Measurements from ENCODE around the gene SCN10A. TPM values are rescaled to one million over a fixed set of nuclear protein-coding genes. Genes with fewer than 3 reads are reported as not detected.

The SCN10A gene
- total RNA-seq, 4 donors from 2014 or later = not detected

GRCh38 chr3:38650248-38650951 is 165.6 kb downstream of the SCN10A start:
- H3K36me3 ChIP-seq = no peaks in the 10 kb centered on the region
- DNase-seq (ENCODE audit: extremely low spot score) = peak; percentile 89
- WGBS = 79% methylated on average over 14 of the region's 14 CpGs
- intact Hi-C loops (cut with DNase I) = loop anchor here (2.0 kb wide), 1 partner anchor 130 kb away; no protein-coding TSS in a partner anchor
- H3K4me3 ChIP-seq = peak overlapping the region; percentile 58 to 70 (median 62)
- peaks cover 12 to 31% (median 24%) of the 10 kb centered on the region in 4 donors for H3K4me1 ChIP-seq
- H3K9me3 ChIP-seq = no peaks in the 10 kb centered on the region
- TF ChIP-seq CTCF (IDR thresholded peaks at IDR 0.05) (no peak), POLR2A (IDR thresholded peaks at IDR 0.05; ENCODE audit: low read depth) (no peak), EP300 (IDR thresholded peaks at IDR 0.05) (no peak), POLR2AphosphoS5 (IDR thresholded peaks at IDR 0.05) (no peak)
- no peak overlapping the region for H3K27ac ChIP-seq (replicated peaks in 1 of 4)
- peaks cover 0 to 77% (median 19%) of the 10 kb centered on the region in 4 donors for H3K27me3 ChIP-seq

GRCh38 chr3:38649500-38650247 is 166.3 kb downstream of the SCN10A start, which contains the start of gene SCN5A:
SCN5A (minus strand) TSS chr3:38649687; CDS start chr3:38633307, 16,380 bp downstream.
- WGBS = 4% methylated on average over 9 of the region's 76 CpGs
- Histone ChIP-seq H3K4me1 (peaks cover 12 to 31% (median 24%) of the 10 kb centered on the region in 4 donors), H3K4me3 (peak within 1 kb of the TSS; percentile 58 to 70 (median 62)), H3K9me3 (no peaks in the 10 kb centered on the region), H3K27ac (replicated peaks in 1 of 4) (no peak within 1 kb of the TSS), H3K27me3 (peaks cover 0 to 78% (median 19%) of the 10 kb centered on the region in 4 donors), H3K36me3 (no peaks in the 10 kb centered on the region)
- TF ChIP-seq POLR2AphosphoS5 (IDR thresholded peaks at IDR 0.05) (no peak), POLR2A (IDR thresholded peaks at IDR 0.05; ENCODE audit: low read depth) (no peak), CTCF (IDR thresholded peaks at IDR 0.05) (no peak), EP300 (IDR thresholded peaks at IDR 0.05) (no peak)
- DNase-seq (ENCODE audit: extremely low spot score) = peak; percentile 86
- intact Hi-C loops (cut with DNase I) = loop anchor here (2.0 to 10.0 kb wide), 2 partner anchors 129 to 305 kb away; partner anchors contain the start of gene XYLB

GRCh38 chr3:38648659-38649499 is 167.1 kb downstream of the SCN10A start:
- DNase-seq (ENCODE audit: extremely low spot score) = peak; percentile 78
- Histone ChIP-seq H3K36me3 (no peaks in the 10 kb centered on the region), H3K4me1 (peaks cover 14 to 31% (median 24%) of the 10 kb centered on the region in 4 donors), H3K27ac (replicated peaks in 1 of 4) (no peak overlapping the region), H3K9me3 (no peaks in the 10 kb centered on the region), H3K4me3 (peak overlapping the region; percentile 58 to 70 (median 62)), H3K27me3 (peaks cover 0 to 77% (median 19%) of the 10 kb centered on the region in 4 donors)
- TF ChIP-seq POLR2A (IDR thresholded peaks at IDR 0.05; ENCODE audit: low read depth) (no peak), EP300 (IDR thresholded peaks at IDR 0.05) (no peak), POLR2AphosphoS5 (IDR thresholded peaks at IDR 0.05) (no peak), CTCF (IDR thresholded peaks at IDR 0.05) (no peak)
- intact Hi-C loops (cut with DNase I) = loop anchor here (10.0 kb wide), 1 partner anchor 304 kb away; the partner anchor contains the start of gene XYLB
- 26% methylated on average over 22 of the region's 56 CpGs for WGBS

GRCh38 chr3:38648024-38648658 is 167.9 kb downstream of the SCN10A start:
- H3K27me3 ChIP-seq = peaks cover 0 to 77% (median 19%) of the 10 kb centered on the region in 4 donors
- intact Hi-C loops (cut with DNase I) = loop anchor here (10.0 kb wide), 1 partner anchor 303 kb away; the partner anchor contains the start of gene XYLB
- WGBS = 100% methylated on average over 2 of the region's 7 CpGs
- TF ChIP-seq EP300 (IDR thresholded peaks at IDR 0.05) = no peak
- TF ChIP-seq POLR2AphosphoS5 (IDR thresholded peaks at IDR 0.05) = no peak
- TF ChIP-seq POLR2A (IDR thresholded peaks at IDR 0.05; ENCODE audit: low read depth) = no peak
- TF ChIP-seq CTCF (IDR thresholded peaks at IDR 0.05) = no peak
- no peak overlapping the region for H3K27ac ChIP-seq (replicated peaks in 1 of 4)
- no peaks in the 10 kb centered on the region for H3K9me3 ChIP-seq
- no peaks in the 10 kb centered on the region for H3K36me3 ChIP-seq
- peak; percentile 85 for DNase-seq (ENCODE audit: extremely low spot score)
- H3K4me1 ChIP-seq = peaks cover 16 to 31% (median 24%) of the 10 kb centered on the region in 4 donors
- H3K4me3 ChIP-seq = peak overlapping the region in 1 of 4 donors; percentile 59
